Ascending aorta (tissue), 2 donors: ENCODE results near the gene TMEM208. TPM values are rescaled to one million over a fixed set of nuclear protein-coding genes. Genes with fewer than 3 reads are reported as not detected.

ENCODE experiments used
- DNase-seq, 2 donors: peaks; one replicate each; pipeline ENCODE4 v3.0.0-alpha.2; 2019; ENCODE audit warnings: low spot score in 2 of 2
- H3K27ac ChIP-seq, 2 donors: fragments of 200-600 bp; sonication (generic); one replicate each; pipeline ENCODE4 v1.5.1; 2016 to 2017; ENCODE audit warnings: mild to moderate bottlenecking in 1 of 2
- H3K27me3 ChIP-seq: fragments of 200-600 bp; sonication (generic); one replicate; pipeline ENCODE4 v1.5.1; 2017
- H3K36me3 ChIP-seq, 2 donors: fragments of 200-600 bp; sonication (generic); one replicate each; pipeline ENCODE4 v1.5.1; 2016
- H3K4me1 ChIP-seq, 2 donors: fragments of 200-600 bp; sonication (generic); one replicate each; pipeline ENCODE4 v1.5.1; 2016 to 2017; ENCODE audit warnings: mild to moderate bottlenecking in 1 of 2
- H3K4me3 ChIP-seq, 2 donors: fragments of 200-600 bp; sonication (generic); one replicate each; pipeline ENCODE4 v1.5.1; 2016 to 2017; ENCODE audit warnings: mild to moderate bottlenecking in 1 of 2
- H3K9me3 ChIP-seq, 2 donors: fragments of 200-600 bp; sonication (generic); one replicate each; pipeline ENCODE4 v1.5.1; 2016
- intact Hi-C: fragments of 100-400 bp; cut with DNase I; formaldehyde crosslinking; loops from one replicate; pipeline ENCODE4 v1.15.1; 2023
- total RNA-seq: library from RNA; depleted of rRNA; stranded (reverse); fragments of >200 nt; gene quantifications from one replicate; pipeline ENCODE4 v1.1.0, GENCODE V29; 2016
- TF ChIP-seq, protein P1 (sequence below), 3 experiments: fragments of 200-600 bp in 2 of 3; fragments of 450-650 bp in 1 of 3; sonication (generic) in 2 of 3; IDR thresholded peaks; one replicate each; pipeline ENCODE4 v1.5.1; 2016 to 2019; ENCODE audit warnings: antibody characterized with exemption in 3 of 3, mild to moderate bottlenecking in 1 of 3, moderate library complexity in 1 of 3

Gene TMEM208
- total RNA-seq, 1 donor from 2014 or later, result 8.3 TPM

DNA sequence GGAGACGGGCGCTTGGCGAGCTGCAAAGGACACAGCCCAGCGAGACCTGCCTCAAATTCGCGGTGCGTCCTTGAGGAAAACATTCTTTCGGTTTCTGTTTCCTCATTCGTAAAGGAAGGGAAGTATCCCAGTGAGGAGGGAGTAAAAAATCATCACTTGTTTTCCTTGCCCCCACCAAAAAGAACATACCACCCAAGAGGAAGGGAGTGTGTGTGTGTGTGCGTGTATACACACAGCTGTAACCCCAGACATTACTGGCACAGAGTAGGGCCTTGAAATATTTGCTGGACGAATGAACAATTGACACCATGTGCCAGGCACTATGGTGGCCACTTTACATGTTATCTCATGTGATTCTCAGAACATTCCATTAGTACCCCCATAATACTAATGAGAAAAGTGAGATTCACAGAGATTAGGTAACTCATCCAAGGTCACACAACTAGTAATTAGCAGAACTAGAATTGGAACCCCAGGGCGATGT, 41.2 kb upstream of the TMEM208 start:
- intact Hi-C loops, result loop anchor here (1.0 to 5.0 kb wide), 3 partner anchors 33 to 231 kb away; partner anchors contain the start of gene B3GNT9
- H3K36me3 ChIP-seq, result no peaks in the 10 kb centered on the region
- H3K4me1 ChIP-seq, result peaks cover 15 to 20% of the 10 kb centered on the region in 2 donors
- peak overlapping the region; percentile 20 to 74 for H3K4me3 ChIP-seq
- no peaks in the 10 kb centered on the region for H3K9me3 ChIP-seq
- DNase-seq, result no peak
- TF ChIP-seq, protein P1, sequence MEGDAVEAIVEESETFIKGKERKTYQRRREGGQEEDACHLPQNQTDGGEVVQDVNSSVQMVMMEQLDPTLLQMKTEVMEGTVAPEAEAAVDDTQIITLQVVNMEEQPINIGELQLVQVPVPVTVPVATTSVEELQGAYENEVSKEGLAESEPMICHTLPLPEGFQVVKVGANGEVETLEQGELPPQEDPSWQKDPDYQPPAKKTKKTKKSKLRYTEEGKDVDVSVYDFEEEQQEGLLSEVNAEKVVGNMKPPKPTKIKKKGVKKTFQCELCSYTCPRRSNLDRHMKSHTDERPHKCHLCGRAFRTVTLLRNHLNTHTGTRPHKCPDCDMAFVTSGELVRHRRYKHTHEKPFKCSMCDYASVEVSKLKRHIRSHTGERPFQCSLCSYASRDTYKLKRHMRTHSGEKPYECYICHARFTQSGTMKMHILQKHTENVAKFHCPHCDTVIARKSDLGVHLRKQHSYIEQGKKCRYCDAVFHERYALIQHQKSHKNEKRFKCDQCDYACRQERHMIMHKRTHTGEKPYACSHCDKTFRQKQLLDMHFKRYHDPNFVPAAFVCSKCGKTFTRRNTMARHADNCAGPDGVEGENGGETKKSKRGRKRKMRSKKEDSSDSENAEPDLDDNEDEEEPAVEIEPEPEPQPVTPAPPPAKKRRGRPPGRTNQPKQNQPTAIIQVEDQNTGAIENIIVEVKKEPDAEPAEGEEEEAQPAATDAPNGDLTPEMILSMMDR (IDR thresholded peaks at IDR 0.05), result no peak
- no peaks in the 10 kb centered on the region for H3K27me3 ChIP-seq
- no peak overlapping the region for H3K27ac ChIP-seq

DNA sequence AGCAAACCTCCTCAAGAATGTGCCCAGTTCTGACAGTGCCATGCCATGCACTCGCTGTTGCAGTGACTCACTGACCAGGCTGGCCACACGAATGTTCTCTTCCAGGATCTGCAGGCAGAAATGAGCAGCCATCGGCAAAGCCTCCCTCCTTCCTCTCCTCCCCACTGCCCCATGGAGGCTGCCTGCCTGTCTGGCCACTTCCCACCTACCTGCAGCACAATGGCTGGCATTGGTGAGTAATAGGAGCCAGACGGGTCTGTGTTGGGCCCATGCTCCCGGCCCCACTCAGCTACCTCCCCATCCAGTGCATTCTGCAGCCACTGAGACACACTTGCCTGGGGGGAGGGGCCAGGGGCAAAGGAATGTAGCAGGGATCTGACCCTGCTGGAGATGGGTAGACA, 40.4 kb upstream of the TMEM208 start:
- H3K4me3 ChIP-seq, result no peak overlapping the region
- H3K36me3 ChIP-seq, result no peaks in the 10 kb centered on the region
- H3K9me3 ChIP-seq, result no peaks in the 10 kb centered on the region
- TF ChIP-seq, protein P1 (IDR thresholded peaks at IDR 0.05), result no peak
- peaks cover 15 to 20% of the 10 kb centered on the region in 2 donors for H3K4me1 ChIP-seq
- intact Hi-C loops, result loop anchor here (5.0 kb wide), 1 partner anchor 34 kb away; the partner anchor contains the start of gene B3GNT9
- no peaks in the 10 kb centered on the region for H3K27me3 ChIP-seq
- H3K27ac ChIP-seq, result no peak overlapping the region
- no peak for DNase-seq

DNA sequence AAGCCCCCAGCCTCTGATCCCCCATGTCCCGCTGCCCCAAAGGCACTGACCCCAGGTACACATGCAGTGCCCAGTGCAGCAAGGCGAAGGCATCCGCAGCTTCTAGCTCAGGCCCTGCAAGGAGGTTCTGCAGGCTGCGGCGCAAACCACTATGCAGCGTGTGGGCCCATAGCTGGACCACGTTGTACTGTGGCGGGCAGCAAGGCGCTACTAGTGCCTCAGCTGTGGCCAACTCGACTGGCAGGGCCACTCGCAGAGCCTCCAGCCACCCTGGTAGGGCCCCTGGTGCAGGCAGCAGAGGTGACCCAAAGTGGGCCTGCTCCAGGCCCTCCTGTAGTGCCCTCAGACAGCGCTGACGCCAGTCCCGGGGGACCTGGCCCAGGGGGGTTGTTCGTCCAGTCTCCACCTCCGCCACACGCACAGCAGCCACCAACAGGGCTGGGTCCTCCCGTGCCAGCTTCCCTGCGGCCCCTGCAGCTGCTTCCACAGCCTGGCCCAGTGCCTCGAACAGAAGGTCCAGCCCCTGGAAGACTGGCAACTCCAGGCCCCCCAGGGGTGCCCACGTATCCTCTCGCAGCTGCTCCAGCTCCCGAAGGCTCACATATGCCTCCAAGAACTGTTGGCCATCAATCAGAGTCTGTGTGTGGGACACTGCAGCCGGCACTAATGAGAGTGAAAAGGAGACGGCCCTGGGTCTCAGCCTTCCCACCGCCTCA, 39.6 kb upstream of the TMEM208 start:
- intact Hi-C loops, result loop anchor here (5.0 kb wide), 1 partner anchor 35 kb away; the partner anchor contains the start of gene B3GNT9
- H3K9me3 ChIP-seq, result no peaks in the 10 kb centered on the region
- DNase-seq, result no peak
- TF ChIP-seq, protein P1 (IDR thresholded peaks at IDR 0.05), result no peak
- H3K27me3 ChIP-seq, result no peaks in the 10 kb centered on the region
- peaks cover 15 to 20% of the 10 kb centered on the region in 2 donors for H3K4me1 ChIP-seq
- H3K36me3 ChIP-seq, result no peaks in the 10 kb centered on the region
- no peak overlapping the region for H3K27ac ChIP-seq
- H3K4me3 ChIP-seq, result no peak overlapping the region

GRCh38 chr16:67188323-67188722, 38.6 kb upstream of the TMEM208 start:
- Histone ChIP-seq H3K27ac (no peak overlapping the region), H3K4me3 (no peak overlapping the region), H3K27me3 (no peaks in the 10 kb centered on the region), H3K4me1 (peaks cover 23 to 25% of the 10 kb centered on the region in 2 donors), H3K36me3 (no peaks in the 10 kb centered on the region), H3K9me3 (no peaks in the 10 kb centered on the region)
- DNase-seq, result no peak
- TF ChIP-seq, protein P1 (IDR thresholded peaks at IDR 0.05), result no peak
- intact Hi-C loops, result loop anchor here (5.0 kb wide), 1 partner anchor 36 kb away; the partner anchor contains the start of gene B3GNT9

- H3K27ac ChIP-seq, result no peak overlapping the region
- DNase-seq, result no peak
- peaks cover 26 to 29% of the 10 kb centered on the region in 2 donors for H3K4me1 ChIP-seq
- TF ChIP-seq, protein P1 (IDR thresholded peaks at IDR 0.05), result no peak
- H3K9me3 ChIP-seq, result no peaks in the 10 kb centered on the region
- H3K27me3 ChIP-seq, result no peaks in the 10 kb centered on the region
- H3K36me3 ChIP-seq, result no peaks in the 10 kb centered on the region
- no peak overlapping the region for H3K4me3 ChIP-seq
- intact Hi-C loops, result loop anchor here (5.0 kb wide), 1 partner anchor 36 kb away; the partner anchor contains the start of gene B3GNT9
Measured at GRCh38 chr16:67188798-67189197, 38.1 kb upstream of the TMEM208 start.
